Activated CD4-positive, CD25-positive, alpha-beta regulatory T cell treated with anti-CD3 and anti-CD28 coated beads, Interleukin-2, amount 50 U/mL, for 16 hours (primary cell): ENCODE measurements around the gene IMPDH2.

Source experiments
- DNase-seq: peaks from one replicate; pipeline ENCODE4 v3.0.0-alpha.2; 2020; ENCODE audit warnings: low read depth, low spot score

Gene IMPDH2

GRCh38 chr3:49006408-49007067 lies 22.7 kb downstream of the IMPDH2 start:
- no peak for DNase-seq

- DNase-seq: no peak
These were observed 23.2 kb downstream of the IMPDH2 start for GRCh38 chr3:49005998-49006397.

DNA sequence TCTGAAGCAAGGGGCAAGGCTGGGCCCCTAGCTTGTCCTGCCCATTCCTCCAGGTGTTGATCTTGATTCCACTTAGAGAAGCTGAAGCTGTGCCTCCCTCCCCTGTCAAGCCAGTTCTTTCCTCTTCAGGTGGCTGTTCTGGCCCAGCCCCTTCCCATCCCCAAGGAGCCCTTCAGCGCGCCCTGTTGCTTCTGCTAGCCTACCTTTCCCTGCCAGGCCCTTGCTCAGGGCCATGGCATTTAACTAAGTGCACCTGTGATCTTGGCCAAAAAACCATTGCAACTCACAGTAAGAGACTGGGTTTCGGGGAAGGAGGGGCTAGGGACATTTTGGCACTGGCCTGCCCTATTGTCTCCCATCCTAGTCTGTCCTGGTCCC lies 23.9 kb downstream of the IMPDH2 start:
- no peak for DNase-seq

GRCh38 chr3:49004352-49005302 lies 24.6 kb downstream of the IMPDH2 start:
- DNase-seq: no peak

- no peak for DNase-seq
These were observed 28.0 kb downstream of the IMPDH2 start for GRCh38 chr3:49001155-49001554.

GRCh38 chr3:48999085-48999858 lies 29.9 kb downstream of the IMPDH2 start:
- DNase-seq: no peak

GRCh38 chr3:48997714-48998637 lies 31.2 kb downstream of the IMPDH2 start:
- DNase-seq: no peak

GRCh38 chr3:48997102-48997635 lies 32.0 kb downstream of the IMPDH2 start:
- DNase-seq: no peak

- DNase-seq: no peak
These were observed 32.6 kb downstream of the IMPDH2 start for GRCh38 chr3:48996640-48997039.

DNA sequence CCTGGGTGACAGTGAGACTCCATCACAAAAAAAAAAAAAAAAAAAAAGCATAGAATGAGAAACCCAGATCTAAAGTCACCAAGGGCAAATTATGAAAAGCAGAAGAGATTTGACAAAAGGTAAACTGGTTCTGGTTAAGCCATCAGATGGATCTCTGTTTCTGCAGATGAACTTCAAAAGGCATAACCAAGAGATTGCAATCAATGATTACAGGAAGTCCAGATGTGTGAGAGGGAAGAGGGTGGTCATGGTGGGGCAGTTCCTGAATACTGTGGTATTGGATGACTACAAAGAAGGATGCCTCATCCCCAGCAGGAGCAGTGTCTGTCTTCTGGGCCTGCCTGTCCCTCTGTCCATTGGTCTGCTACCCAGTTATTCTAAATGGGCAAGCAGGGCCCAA lies 35.4 kb downstream of the IMPDH2 start:
- DNase-seq: no peak

DNA sequence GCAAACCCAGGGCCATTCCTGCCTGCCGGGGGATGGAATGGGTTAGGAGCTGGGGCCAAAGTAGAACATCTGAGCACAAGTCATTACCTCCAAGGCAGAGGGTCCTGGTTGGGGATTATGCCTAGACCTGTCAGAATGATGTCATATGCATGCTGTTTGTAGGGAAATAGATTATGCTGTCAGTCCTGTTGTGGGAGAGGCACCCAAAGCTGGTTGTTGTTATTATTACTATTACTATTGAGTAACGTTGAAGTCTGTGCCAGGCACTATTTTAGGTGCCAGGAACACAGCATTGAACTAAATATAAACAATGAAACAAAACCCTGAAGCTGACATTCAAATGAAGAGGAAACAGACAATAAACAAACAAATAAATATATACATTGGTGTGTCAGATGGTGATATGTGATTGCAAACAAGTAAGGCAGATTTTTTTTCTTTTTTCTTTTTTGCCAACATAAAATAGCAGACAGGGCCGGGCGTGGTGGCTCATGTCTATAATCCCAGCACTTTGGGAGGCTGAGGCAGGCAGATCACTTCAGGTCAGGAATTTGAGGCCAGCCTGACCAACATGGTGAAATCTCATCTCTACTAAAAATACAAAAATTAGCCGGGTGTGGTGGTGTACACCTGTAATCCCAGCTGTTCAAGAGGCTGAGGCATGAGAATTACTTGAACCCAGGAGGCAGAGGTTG lies 37.2 kb downstream of the IMPDH2 start:
- DNase-seq: no peak

- no peak for DNase-seq
These were observed 38.3 kb downstream of the IMPDH2 start for GRCh38 chr3:48990636-48991469.

DNA sequence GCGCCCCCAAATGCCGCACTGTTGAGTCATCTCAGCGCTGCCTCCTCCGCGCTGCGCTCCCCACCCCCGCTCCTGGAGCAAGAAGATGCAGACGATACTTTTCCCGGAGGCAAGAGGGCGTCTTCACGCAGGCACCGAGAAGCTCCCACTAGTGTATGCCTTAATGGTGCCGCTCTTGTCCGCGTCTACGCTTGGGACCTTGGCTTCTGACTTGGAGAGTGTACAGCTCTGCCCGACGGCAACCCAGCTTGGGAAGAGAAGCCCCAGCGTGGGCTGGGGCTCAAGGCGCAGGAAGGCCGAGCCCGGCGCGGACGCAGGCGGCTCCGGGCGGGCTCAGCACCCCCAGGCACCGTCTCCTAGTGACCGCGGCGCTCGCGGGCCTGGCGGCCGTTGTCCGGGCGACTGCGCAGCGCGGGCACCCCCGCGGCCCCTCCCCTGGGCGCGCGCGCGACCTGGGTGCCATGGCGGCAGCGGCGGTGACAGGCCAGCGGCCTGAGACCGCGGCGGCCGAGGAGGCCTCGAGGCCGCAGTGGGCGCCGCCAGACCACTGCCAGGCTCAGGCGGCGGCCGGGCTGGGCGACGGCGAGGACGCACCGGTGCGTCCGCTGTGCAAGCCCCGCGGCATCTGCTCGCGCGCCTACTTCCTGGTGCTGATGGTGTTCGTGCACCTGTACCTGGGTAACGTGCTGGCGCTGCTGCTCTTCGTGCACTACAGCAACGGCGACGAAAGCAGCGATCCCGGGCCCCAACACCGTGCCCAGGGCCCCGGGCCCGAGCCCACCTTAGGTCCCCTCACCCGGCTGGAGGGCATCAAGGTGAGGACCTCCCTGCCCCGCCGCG lies 39.2 kb downstream of the IMPDH2 start, which contains the start of gene P4HTM:
Gene P4HTM, plus strand, starts transcription at position 446 of the 840 bp plus-strand sequence. Its CDS starts 16 bp downstream, at position 462.
- DNase-seq: peak; percentile 44

DNA sequence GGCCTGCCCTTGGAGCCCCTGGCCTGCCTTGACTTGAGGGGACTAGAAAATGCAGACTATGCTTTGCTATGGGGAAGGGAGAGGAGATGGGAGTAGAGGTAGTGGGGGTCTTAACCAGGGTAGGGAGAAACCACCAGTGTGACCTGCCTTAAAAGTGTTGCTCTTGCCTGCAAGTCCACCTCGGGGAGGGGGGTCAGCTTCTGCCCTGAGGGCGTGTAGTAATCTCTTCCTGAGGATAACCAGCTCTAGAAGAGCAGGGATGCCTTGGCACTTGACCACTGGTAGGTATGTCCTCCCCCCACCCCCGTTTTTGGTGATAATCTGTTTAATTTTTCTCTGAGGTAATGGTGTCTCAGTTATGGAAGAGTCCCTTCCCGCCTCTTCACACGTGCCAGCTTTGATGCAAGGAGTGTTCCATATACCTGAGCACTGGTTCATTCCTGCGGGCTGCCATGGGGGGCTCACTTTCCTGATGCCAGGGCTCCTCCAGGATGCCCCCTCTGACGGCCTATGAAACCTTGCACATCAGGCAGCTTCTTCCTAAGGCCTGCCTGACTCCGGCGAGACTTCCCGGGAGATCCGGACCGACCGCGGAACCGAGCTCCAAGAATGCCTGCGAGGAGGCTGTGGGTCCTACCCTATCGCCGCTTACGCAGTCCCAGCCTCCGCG lies 39.9 kb downstream of the IMPDH2 start:
- no peak for DNase-seq

- DNase-seq: no peak
These were observed 43.3 kb downstream of the IMPDH2 start for GRCh38 chr3:48985831-48986376.

- DNase-seq: no peak
These were observed 44.5 kb downstream of the IMPDH2 start for GRCh38 chr3:48984663-48985062.

- no peak for DNase-seq
These were observed 46.1 kb downstream of the IMPDH2 start for GRCh38 chr3:48983096-48983495.
